Activated T-cell treated with anti-CD3 and anti-CD28 coated beads for 4 hours (primary cell): ENCODE data around the gene FPR1.

ENCODE experiments used
- DNase-seq: peaks from one replicate; pipeline ENCODE4 v3.0.0-alpha.2; 2020

The FPR1 gene

GRCh38 chr19:51735759-51736449 lies 15.8 kb downstream of the FPR1 start:
- DNase-seq: no peak

- no peak for DNase-seq
Observed at GRCh38 chr19:51733742-51734522, 17.7 kb downstream of the FPR1 start.

GRCh38 chr19:51729781-51730180 lies 21.9 kb downstream of the FPR1 start:
- DNase-seq: no peak

GRCh38 chr19:51727349-51727880 lies 24.3 kb downstream of the FPR1 start:
- no peak for DNase-seq

GRCh38 chr19:51726049-51726448 lies 25.6 kb downstream of the FPR1 start:
- no peak for DNase-seq

GRCh38 chr19:51724543-51724942 lies 27.1 kb downstream of the FPR1 start:
- DNase-seq: no peak

- no peak for DNase-seq
Observed at GRCh38 chr19:51722492-51722891, 29.2 kb downstream of the FPR1 start.

- DNase-seq: no peak
Observed at GRCh38 chr19:51721905-51722304, 29.8 kb downstream of the FPR1 start.

- DNase-seq: no peak
Observed at GRCh38 chr19:51719251-51719988, 32.3 kb downstream of the FPR1 start.

GRCh38 chr19:51716925-51717324 lies 34.8 kb downstream of the FPR1 start:
- no peak for DNase-seq

- DNase-seq: no peak
Observed at GRCh38 chr19:51715850-51716249, 35.8 kb downstream of the FPR1 start.

- no peak for DNase-seq
Observed at GRCh38 chr19:51714848-51715247, 36.8 kb downstream of the FPR1 start.

- DNase-seq: no peak
Observed at GRCh38 chr19:51713319-51714285, 38.1 kb downstream of the FPR1 start.

GRCh38 chr19:51712461-51713081 lies 39.1 kb downstream of the FPR1 start:
- no peak for DNase-seq

GRCh38 chr19:51711702-51712101 lies 40.0 kb downstream of the FPR1 start:
- no peak for DNase-seq

GRCh38 chr19:51710163-51710562 lies 41.5 kb downstream of the FPR1 start:
- no peak for DNase-seq

- DNase-seq: no peak
Observed at GRCh38 chr19:51709575-51709974, 42.1 kb downstream of the FPR1 start.

- no peak for DNase-seq
Observed at GRCh38 chr19:51708811-51709210, 42.9 kb downstream of the FPR1 start.

GRCh38 chr19:51706885-51707284 lies 44.8 kb downstream of the FPR1 start:
- no peak for DNase-seq

GRCh38 chr19:51706296-51706695 lies 45.4 kb downstream of the FPR1 start:
- no peak for DNase-seq

- DNase-seq: no peak
Observed at GRCh38 chr19:51704626-51705025, 47.1 kb downstream of the FPR1 start.
